NT2/D1 (cell line): ENCODE data around the gene ADAMTS4.

Experiments used
- SUZ12 ChIP-seq: IDR thresholded peaks from 2 replicates; pipeline ENCODE4 v1.6.1; 2011; ENCODE audit not compliant: insufficient read length, insufficient read depth; ENCODE audit errors: extremely low read depth
- YY1 ChIP-seq: IDR thresholded peaks from 2 replicates; pipeline ENCODE4 v1.6.1; 2011; ENCODE audit not compliant: insufficient read length, insufficient read depth

DNA sequence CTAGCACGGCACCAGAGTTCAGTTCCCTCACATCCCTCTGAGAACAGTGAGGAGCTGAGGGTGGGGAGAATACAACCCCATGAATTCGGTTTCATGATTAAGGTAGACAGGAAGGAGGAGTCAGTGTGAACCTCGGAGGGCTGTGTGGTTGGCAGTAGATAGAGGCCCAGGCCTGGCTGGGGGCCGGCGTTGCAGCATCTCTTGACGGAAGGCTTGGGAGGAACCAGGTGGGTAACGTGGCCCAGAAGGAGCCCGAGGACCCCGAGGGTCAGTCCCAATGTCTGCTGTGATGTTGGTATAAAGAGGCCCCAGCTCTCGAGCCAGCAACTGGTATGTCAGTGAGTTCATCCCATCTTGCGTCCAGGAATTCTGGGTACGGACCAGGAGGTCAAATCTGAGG is 27.2 kb downstream of the ADAMTS4 start:
- TF ChIP-seq YY1, result no peak
- TF ChIP-seq SUZ12, result no peak
